CD4-positive, alpha-beta memory T cell (primary cell): ENCODE measurements around the gene LRP1. TPM values are rescaled to one million over a fixed set of nuclear protein-coding genes. Genes with fewer than 3 reads are reported as not detected.

ENCODE experiments used
- CTCF ChIA-PET: fragments of 350-600 bp; sonication (Branson Sonifier 250); formaldehyde crosslinking; loops from one replicate; lab custom pipeline; 2021; ENCODE audit warnings: inconsistent platforms; ENCODE audit not compliant: partially characterized antibody; lab: Charles Lee
- POLR2A ChIA-PET: fragments of 350-600 bp; sonication (Branson Sonifier 250); formaldehyde crosslinking; loops from one replicate; lab custom pipeline; 2021; ENCODE audit not compliant: partially characterized antibody; lab: Charles Lee
- DNase-seq, 5 donors: peaks; one replicate each; pipeline versions ENCODE4 v3.0.0 to v3.0.0-alpha.2; 2020 to 2022; ENCODE audit warnings: mixed read lengths in 1 of 5
- H3K27ac ChIP-seq: one replicate; pipeline ENCODE4 v1.7.0; 2013; ENCODE audit warnings: low read depth, low read length
- H3K27me3 ChIP-seq: 2 replicates; pipeline ENCODE4 v1.7.0; 2013; ENCODE audit warnings: mild to moderate bottlenecking, low read length, moderate library complexity; ENCODE audit not compliant: insufficient read depth
- H3K36me3 ChIP-seq: 2 replicates; pipeline ENCODE4 v1.7.0; 2013; ENCODE audit warnings: mild to moderate bottlenecking, low read length, moderate library complexity; ENCODE audit not compliant: insufficient read depth
- H3K4me1 ChIP-seq: 2 replicates; pipeline ENCODE4 v1.7.0; 2013; ENCODE audit warnings: mild to moderate bottlenecking, low read length, moderate library complexity; ENCODE audit not compliant: insufficient read depth
- H3K4me3 ChIP-seq, 2 donors: one replicate each; pipeline ENCODE4 v1.7.0; 2013; ENCODE audit warnings: low read length in 2 of 2, mild to moderate bottlenecking in 1 of 2
- H3K9me3 ChIP-seq, 2 donors: one replicate each; pipeline ENCODE4 v1.7.0; 2013; ENCODE audit warnings: low read length in 2 of 2, control low read depth in 1 of 2; ENCODE audit not compliant: control insufficient read depth in 1 of 2
- H3K27ac Mint-ChIP-seq, 7 donors: one replicate each; pipeline ENCODE4 v1.8.0; 2020 to 2021; ENCODE audit warnings: mixed read lengths in 7 of 7, mild to moderate bottlenecking in 6 of 7, inconsistent platforms in 3 of 7, moderate library complexity in 3 of 7
- H3K27me3 Mint-ChIP-seq, 2 donors: one replicate each; pipeline ENCODE4 v1.8.0; 2020 to 2021; ENCODE audit warnings: mixed read lengths in 2 of 2
- H3K36me3 Mint-ChIP-seq, 2 donors: one replicate each; pipeline ENCODE4 v1.8.0; 2020 to 2021; ENCODE audit warnings: mixed read lengths in 2 of 2, inconsistent platforms in 1 of 2, mild to moderate bottlenecking in 1 of 2
- H3K4me1 Mint-ChIP-seq, 4 donors: one replicate each; pipeline ENCODE4 v1.8.0; 2020 to 2021; ENCODE audit warnings: mixed read lengths in 4 of 4, mild to moderate bottlenecking in 1 of 4
- H3K4me3 Mint-ChIP-seq, 8 donors: one replicate each; pipeline ENCODE4 v1.8.0; 2020 to 2021; ENCODE audit warnings: mixed read lengths in 8 of 8, mild to moderate bottlenecking in 7 of 8, moderate library complexity in 6 of 8, inconsistent platforms in 3 of 8
- H3K9me3 Mint-ChIP-seq, 8 donors: one replicate each; pipeline ENCODE4 v1.8.0; 2020 to 2021; ENCODE audit warnings: mixed read lengths in 8 of 8, mild to moderate bottlenecking in 5 of 8, inconsistent platforms in 3 of 8, moderate library complexity in 1 of 8
- intact Hi-C: fragments of 100-400 bp; cut with micrococcal nuclease; formaldehyde crosslinking; loops from one replicate; pipeline ENCODE4 v1.15.1; 2023
- polyA plus RNA-seq, 2 donors: library from polyadenylated mRNA; unstranded; fragments of 300-500 nt; fragmentation: Illumina TruSeq; gene quantifications; one replicate each; pipeline ENCODE4 v1.2.3, GENCODE V29; 2021
- total RNA-seq, 2 experiments: library from RNA; stranded (reverse); gene quantifications; one replicate each; pipeline ENCODE4 v1.2.3, GENCODE V29; 2021

LRP1 gene
- total and polyA plus RNA-seq, 4 experiments from 2014 or later: 0.38 to 11.6 (median 9.7) TPM; not detected in 1

DNA sequence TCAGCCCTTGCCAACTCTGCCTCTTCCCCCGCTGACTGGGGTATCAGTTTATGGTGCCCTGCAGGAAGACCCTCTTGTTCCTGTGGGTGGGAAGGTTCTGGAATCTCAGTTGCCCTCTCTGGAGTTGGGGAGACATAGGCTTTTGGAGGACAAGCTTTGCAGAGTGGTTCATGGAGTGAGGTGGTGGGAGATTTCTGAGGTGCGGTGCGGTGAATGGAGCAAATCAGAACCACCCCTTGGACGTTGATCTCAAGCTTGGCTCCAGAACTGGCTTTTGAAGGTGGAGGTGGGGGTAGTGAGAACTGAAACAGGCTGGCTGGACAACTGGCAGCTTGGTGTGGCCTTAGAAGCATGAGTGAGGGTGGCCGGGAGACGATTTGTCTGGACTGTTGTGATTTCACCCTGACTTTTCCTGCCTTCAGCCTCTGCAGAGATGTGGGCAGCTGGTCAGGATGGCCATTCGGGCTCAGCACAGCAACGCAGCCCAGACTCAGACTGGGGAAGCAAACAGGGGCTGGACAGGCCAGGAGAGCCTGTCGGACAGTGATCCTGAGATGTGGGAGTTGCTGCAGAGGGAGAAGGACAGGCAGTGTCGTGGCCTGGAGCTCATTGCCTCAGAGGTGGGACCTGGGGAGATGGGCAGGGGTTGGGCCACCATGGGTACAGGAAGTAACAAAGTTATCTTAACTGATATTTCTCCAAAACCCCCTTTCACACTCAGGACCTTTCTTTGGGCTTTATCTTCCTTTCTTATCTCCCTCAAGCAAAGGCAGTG, 102.3 kb downstream of the LRP1 start:
- ChIA-PET POLR2A (interaction anchor here (1.1 to 4.0 kb wide), 5 partner anchors 10 to 142 kb away, joined by 3 to 63 read pairs (median 9); partner anchors contain the start of genes NAB2 and STAT6), CTCF (interaction anchor here (0.9 to 12.3 kb wide), 3 partner anchors 12 to 267 kb away, joined by 3 to 245 read pairs (median 157); partner anchors contain the start of gene NXPH4)
- peaks cover 10 to 12% of the 10 kb centered on the region in 2 donors for H3K27me3 Mint-ChIP-seq
- DNase-seq: no peak
- Histone ChIP-seq H3K27ac (peak overlapping the region; percentile 57), H3K36me3 (peaks cover 28% of the 10 kb centered on the region), H3K4me1 (peaks cover 63% of the 10 kb centered on the region), H3K9me3 (no peaks in the 10 kb centered on the region), H3K27me3 (peaks cover 10% of the 10 kb centered on the region), H3K4me3 (peak overlapping the region; percentile 80 to 90)
- no peaks in the 10 kb centered on the region for H3K9me3 Mint-ChIP-seq
- peaks cover 29 to 43% of the 10 kb centered on the region in 2 donors for H3K36me3 Mint-ChIP-seq
- H3K27ac Mint-ChIP-seq: peak overlapping the region; percentile 22 to 89 (median 52)
- peak overlapping the region; percentile 92 to 99 (median 94) for H3K4me3 Mint-ChIP-seq
- intact Hi-C loops: loop anchor here (10.0 kb wide), 2 partner anchors 476 to 596 kb away; partner anchors contain the start of genes BAZ2A and PRIM1
- H3K4me1 Mint-ChIP-seq: peaks cover 24 to 60% (median 40%) of the 10 kb centered on the region in 4 donors

DNA sequence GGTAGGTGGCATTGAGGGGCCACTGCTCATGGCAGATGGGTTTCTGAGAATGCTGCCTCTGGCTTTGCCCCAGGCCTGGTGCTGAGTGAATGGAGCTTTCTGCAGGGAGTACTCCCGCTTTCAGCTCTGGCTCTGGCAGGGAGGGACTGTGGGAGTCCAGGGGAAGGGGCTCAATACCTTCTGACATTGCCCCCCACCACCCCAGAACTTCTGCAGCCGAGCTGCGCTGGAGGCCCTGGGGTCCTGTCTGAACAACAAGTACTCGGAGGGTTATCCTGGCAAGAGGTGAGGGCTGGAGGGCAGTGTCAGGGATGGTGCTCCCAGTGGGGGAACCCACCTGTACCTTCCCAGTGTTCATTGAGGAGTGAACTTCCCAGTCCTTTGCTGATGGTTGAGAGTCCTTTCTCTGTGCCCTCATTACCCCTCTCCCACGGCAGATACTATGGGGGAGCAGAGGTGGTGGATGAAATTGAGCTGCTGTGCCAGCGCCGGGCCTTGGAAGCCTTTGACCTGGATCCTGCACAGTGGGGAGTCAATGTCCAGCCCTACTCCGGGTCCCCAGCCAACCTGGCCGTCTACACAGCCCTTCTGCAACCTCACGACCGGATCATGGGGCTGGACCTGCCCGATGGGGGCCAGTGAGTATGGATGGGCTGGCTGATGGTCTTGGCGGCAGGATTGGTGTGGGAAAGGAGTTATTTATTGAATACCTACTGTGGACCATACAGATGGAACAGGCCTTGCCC, 103.2 kb downstream of the LRP1 start:
- ChIA-PET CTCF (interaction anchor here (0.5 to 12.3 kb wide), 3 partner anchors 11 to 130 kb away, joined by 3 to 245 read pairs (median 157); partner anchors contain the start of gene NXPH4), POLR2A (interaction anchor here (1.1 to 4.0 kb wide), 3 partner anchors 9 to 120 kb away, joined by 3 to 63 read pairs (median 16); partner anchors contain the start of gene STAT6)
- Histone ChIP-seq H3K4me3 (no peak overlapping the region), H3K27ac (no peak overlapping the region), H3K4me1 (peaks cover 64% of the 10 kb centered on the region), H3K9me3 (no peaks in the 10 kb centered on the region), H3K36me3 (peaks cover 28% of the 10 kb centered on the region), H3K27me3 (peaks cover 1% of the 10 kb centered on the region)
- peak overlapping the region in 5 of 8 donors; percentile 4 to 94 (median 56) for H3K4me3 Mint-ChIP-seq
- peaks cover 29 to 43% of the 10 kb centered on the region in 2 donors for H3K36me3 Mint-ChIP-seq
- peaks cover 22 to 56% (median 39%) of the 10 kb centered on the region in 4 donors for H3K4me1 Mint-ChIP-seq
- peaks cover 4 to 6% of the 10 kb centered on the region in 2 donors for H3K27me3 Mint-ChIP-seq
- H3K27ac Mint-ChIP-seq: no peak overlapping the region
- peak in 1 of 5 donors; percentile 49 for DNase-seq
- H3K9me3 Mint-ChIP-seq: no peaks in the 10 kb centered on the region
- intact Hi-C loops: loop anchor here (10.0 kb wide), 2 partner anchors 477 to 597 kb away; partner anchors contain the start of genes BAZ2A and PRIM1

DNA sequence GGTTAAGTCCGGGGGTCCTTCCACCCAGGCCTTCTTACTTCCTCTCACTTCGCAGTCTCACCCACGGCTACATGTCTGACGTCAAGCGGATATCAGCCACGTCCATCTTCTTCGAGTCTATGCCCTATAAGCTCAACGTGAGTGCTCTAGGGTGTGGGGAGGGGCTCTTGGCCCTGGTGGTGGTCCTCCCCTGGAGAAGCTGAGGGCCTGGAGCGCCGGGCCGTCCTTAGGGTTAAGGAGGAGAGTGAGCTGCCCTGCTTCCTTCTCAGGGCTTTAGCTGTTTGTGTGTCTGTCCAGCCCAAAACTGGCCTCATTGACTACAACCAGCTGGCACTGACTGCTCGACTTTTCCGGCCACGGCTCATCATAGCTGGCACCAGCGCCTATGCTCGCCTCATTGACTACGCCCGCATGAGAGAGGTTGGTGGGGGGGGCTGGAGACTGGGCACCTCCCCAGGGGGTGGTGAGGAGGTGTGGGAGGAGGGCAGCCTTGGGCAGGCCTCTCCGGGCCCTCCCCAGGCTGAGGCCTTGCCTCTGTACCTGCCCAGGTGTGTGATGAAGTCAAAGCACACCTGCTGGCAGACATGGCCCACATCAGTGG, 104.0 kb downstream of the LRP1 start:
- intact Hi-C loops: loop anchor here (10.0 kb wide), 2 partner anchors 477 to 597 kb away; partner anchors contain the start of genes BAZ2A and PRIM1
- Mint-ChIP-seq H3K4me3 (peak overlapping the region in 1 of 8 donors; percentile 20), H3K9me3 (no peaks in the 10 kb centered on the region), H3K36me3 (peaks cover 29 to 47% of the 10 kb centered on the region in 2 donors), H3K27me3 (peaks cover 5 to 9% of the 10 kb centered on the region in 2 donors), H3K27ac (no peak overlapping the region), H3K4me1 (peaks cover 26 to 60% (median 42%) of the 10 kb centered on the region in 4 donors)
- Histone ChIP-seq H3K9me3 (no peaks in the 10 kb centered on the region), H3K4me1 (peaks cover 66% of the 10 kb centered on the region), H3K27me3 (peaks cover 6% of the 10 kb centered on the region), H3K4me3 (no peak overlapping the region), H3K36me3 (peaks cover 28% of the 10 kb centered on the region), H3K27ac (no peak overlapping the region)
- DNase-seq: no peak
- ChIA-PET CTCF (interaction anchor here (0.5 to 12.3 kb wide), 5 partner anchors 10 to 1327 kb away, joined by 3 to 245 read pairs (median 4); partner anchors contain the start of gene NXPH4), POLR2A (interaction anchor here (4.0 kb wide), 1 partner anchor 8 kb away, joined by 63 read pairs; no protein-coding TSS in a partner anchor)

DNA sequence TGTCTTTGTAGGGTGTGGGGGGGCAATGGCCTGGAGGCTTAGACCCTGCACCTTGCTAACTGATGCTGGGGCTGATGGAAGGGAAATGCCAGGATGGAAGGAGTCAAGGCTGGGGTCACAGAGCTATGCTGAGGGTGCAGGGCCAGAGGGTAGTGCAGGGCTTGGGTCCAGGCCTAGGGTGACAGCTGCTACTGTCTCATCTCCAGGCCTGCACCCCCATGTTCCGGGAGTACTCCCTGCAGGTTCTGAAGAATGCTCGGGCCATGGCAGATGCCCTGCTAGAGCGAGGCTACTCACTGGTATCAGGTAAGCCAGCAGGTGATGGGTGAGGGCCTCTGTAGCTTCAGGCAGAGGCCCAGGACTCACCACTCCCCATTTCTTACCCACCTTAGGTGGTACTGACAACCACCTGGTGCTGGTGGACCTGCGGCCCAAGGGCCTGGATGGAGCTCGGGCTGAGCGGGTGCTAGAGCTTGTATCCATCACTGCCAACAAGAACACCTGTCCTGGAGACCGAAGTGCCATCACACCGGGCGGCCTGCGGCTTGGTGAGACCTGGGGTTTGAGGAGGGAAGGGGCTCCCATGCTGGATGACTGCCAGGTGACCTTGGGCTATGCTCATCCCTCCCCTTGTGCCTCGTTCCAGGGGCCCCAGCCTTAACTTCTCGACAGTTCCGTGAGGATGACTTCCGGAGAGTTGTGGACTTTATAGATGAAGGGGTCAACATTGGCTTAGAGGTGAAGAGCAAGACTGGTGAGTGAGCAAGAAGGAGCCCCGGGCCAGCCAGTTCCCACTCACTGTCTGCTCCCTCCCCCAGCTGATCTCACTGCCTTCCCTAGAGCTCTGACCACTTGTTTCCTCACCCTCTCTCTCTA, 105.3 kb downstream of the LRP1 start:
- H3K27me3 Mint-ChIP-seq: peaks cover 9 to 16% of the 10 kb centered on the region in 2 donors
- H3K9me3 ChIP-seq: no peaks in the 10 kb centered on the region
- peak overlapping the region in 2 of 7 donors; percentile 27 to 55 for H3K27ac Mint-ChIP-seq
- H3K4me3 ChIP-seq: no peak overlapping the region
- H3K36me3 Mint-ChIP-seq: peaks cover 29 to 47% of the 10 kb centered on the region in 2 donors
- CTCF ChIA-PET: interaction anchor here (0.6 to 12.3 kb wide), 4 partner anchors 10 to 138 kb away, joined by 4 to 157 read pairs (median 4); partner anchors contain the start of gene NXPH4
- peaks cover 28 to 65% (median 46%) of the 10 kb centered on the region in 4 donors for H3K4me1 Mint-ChIP-seq
- POLR2A ChIA-PET: no interaction called here
- peaks cover 19% of the 10 kb centered on the region for H3K27me3 ChIP-seq
- peaks cover 28% of the 10 kb centered on the region for H3K36me3 ChIP-seq
- no peak for DNase-seq
- H3K4me3 Mint-ChIP-seq: peak overlapping the region in 1 of 8 donors; percentile 49
- no peak overlapping the region for H3K27ac ChIP-seq
- H3K4me1 ChIP-seq: peaks cover 70% of the 10 kb centered on the region
- intact Hi-C loops: loop anchor here (10.0 kb wide), 2 partner anchors 479 to 599 kb away; partner anchors contain the start of genes BAZ2A and PRIM1
- H3K9me3 Mint-ChIP-seq: no peaks in the 10 kb centered on the region

DNA sequence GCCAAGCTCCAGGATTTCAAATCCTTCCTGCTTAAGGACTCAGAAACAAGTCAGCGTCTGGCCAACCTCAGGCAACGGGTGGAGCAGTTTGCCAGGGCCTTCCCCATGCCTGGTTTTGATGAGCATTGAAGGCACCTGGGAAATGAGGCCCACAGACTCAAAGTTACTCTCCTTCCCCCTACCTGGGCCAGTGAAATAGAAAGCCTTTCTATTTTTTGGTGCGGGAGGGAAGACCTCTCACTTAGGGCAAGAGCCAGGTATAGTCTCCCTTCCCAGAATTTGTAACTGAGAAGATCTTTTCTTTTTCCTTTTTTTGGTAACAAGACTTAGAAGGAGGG, 105.9 kb downstream of the LRP1 start:
- H3K27ac ChIP-seq: no peak overlapping the region
- H3K27me3 ChIP-seq: peaks cover 22% of the 10 kb centered on the region
- no peaks in the 10 kb centered on the region for H3K9me3 ChIP-seq
- peak overlapping the region in 2 of 8 donors; percentile 10 to 49 for H3K4me3 Mint-ChIP-seq
- ChIA-PET POLR2A (no interaction called here), CTCF (interaction anchor here (0.6 to 12.3 kb wide), 3 partner anchors 10 to 137 kb away, joined by 4 to 157 read pairs (median 5); partner anchors contain the start of gene NXPH4)
- peaks cover 69% of the 10 kb centered on the region for H3K4me1 ChIP-seq
- intact Hi-C loops: loop anchor here (10.0 kb wide), 2 partner anchors 479 to 599 kb away; partner anchors contain the start of genes BAZ2A and PRIM1
- peaks cover 25 to 65% (median 45%) of the 10 kb centered on the region in 4 donors for H3K4me1 Mint-ChIP-seq
- H3K27me3 Mint-ChIP-seq: peaks cover 11 to 20% of the 10 kb centered on the region in 2 donors
- H3K36me3 ChIP-seq: peaks cover 28% of the 10 kb centered on the region
- H3K9me3 Mint-ChIP-seq: no peaks in the 10 kb centered on the region
- DNase-seq: no peak
- peaks cover 29 to 47% of the 10 kb centered on the region in 2 donors for H3K36me3 Mint-ChIP-seq
- H3K27ac Mint-ChIP-seq: peak overlapping the region in 2 of 7 donors; percentile 27 to 55
- no peak overlapping the region for H3K4me3 ChIP-seq
